Spleen (tissue), 7 donors: ENCODE results near the gene TMED6.

Experiments used
- CTCF ChIP-seq, 11 experiments: fragments of 200-600 bp in 7 of 11; fragments of 450-650 bp in 4 of 11; sonication (generic) in 4 of 11; IDR thresholded peaks in 8 of 11; conservative IDR thresholded peaks in 3 of 11; 1 replicate in 7 of 11; 2 replicates in 4 of 11; pipeline versions ENCODE4 v1.4.0 to v1.8.0; 2016 to 2021; ENCODE audit warnings: antibody characterized with exemption in 11 of 11, inconsistent platforms in 4 of 11, mild to moderate bottlenecking in 1 of 11
- POLR2AphosphoS5 ChIP-seq, 3 donors: sonication (generic); formaldehyde crosslinking; IDR thresholded peaks; one replicate each; pipeline ENCODE4 v1.5.1; 2017; ENCODE audit warnings: antibody characterized with exemption in 3 of 3
- donor health status: DM: no; HTN: no; CAD: no; lungs with moderate emphysema.
- donor health status: DM: no; HTN: no; CAD: no.
- donor health status: DM: no; HTN: no; CAD: no.

GRCh38 chr16:69324013-69324531 lies 27.5 kb downstream of the TMED6 start:
- TF ChIP-seq POLR2AphosphoS5 (IDR thresholded peaks at IDR 0.05) (peak in 1 of 3 donors; percentile 41), CTCF (IDR thresholded peaks at IDR 0.05 in 8 of 11, conservative IDR thresholded peaks at IDR 0.05 in 3 of 11) (no peak)
